Measurements from ENCODE around the gene TNNI2. TPM values are rescaled to one million over a fixed set of nuclear protein-coding genes. Genes with fewer than 3 reads are reported as not detected.

The TNNI2 gene
- total RNA-seq, 1 donor from 2014 or later = not detected

DNA sequence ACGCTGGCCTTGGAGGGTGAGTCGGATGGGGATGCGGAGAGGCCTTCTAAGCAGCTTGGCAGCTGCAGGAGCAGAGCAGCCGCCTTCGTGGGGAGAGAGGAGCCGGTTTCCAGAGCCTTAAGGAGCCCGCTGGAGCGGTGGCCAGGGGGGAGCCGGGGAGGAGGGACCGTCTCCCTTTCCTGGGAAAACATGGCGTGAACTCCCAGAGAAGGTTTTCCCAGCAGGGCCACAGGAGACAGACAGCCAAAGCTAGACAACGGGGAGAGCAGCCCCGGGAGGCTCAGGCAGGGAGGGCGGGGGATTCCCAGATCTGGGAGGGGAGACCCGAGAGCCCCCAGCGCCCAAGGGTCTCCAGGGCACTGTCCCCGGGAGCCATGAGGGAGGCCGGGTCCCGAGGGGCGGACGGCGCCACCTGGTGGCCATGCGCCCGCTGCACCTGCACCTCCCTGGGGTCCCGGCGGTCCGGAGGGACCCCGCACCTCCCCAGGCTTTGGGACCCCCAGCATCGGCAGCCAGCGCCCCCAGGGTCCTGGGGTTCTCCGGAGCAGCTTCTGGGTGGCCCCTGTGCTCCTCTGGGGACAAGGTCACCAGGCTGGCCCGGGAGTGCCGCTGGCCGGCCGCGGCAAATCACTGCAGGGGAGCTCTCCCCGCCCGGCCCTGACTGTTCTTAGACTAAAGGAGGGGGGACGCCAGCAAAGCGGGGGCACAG is 6.4 kb upstream of the TNNI2 start:
- Histone ChIP-seq H3K27ac (replicated peaks) (no peak overlapping the region), H3K4me3 (peak overlapping the region; percentile 53), H3K27me3 (ENCODE audit: low read depth) (peaks cover 30% of the 10 kb centered on the region), H3K9me3 (replicated peaks) (no peaks in the 10 kb centered on the region), H3K36me3 (no peaks in the 10 kb centered on the region), H3K4me1 (peaks cover 16% of the 10 kb centered on the region)
- TF ChIP-seq, protein P1, sequence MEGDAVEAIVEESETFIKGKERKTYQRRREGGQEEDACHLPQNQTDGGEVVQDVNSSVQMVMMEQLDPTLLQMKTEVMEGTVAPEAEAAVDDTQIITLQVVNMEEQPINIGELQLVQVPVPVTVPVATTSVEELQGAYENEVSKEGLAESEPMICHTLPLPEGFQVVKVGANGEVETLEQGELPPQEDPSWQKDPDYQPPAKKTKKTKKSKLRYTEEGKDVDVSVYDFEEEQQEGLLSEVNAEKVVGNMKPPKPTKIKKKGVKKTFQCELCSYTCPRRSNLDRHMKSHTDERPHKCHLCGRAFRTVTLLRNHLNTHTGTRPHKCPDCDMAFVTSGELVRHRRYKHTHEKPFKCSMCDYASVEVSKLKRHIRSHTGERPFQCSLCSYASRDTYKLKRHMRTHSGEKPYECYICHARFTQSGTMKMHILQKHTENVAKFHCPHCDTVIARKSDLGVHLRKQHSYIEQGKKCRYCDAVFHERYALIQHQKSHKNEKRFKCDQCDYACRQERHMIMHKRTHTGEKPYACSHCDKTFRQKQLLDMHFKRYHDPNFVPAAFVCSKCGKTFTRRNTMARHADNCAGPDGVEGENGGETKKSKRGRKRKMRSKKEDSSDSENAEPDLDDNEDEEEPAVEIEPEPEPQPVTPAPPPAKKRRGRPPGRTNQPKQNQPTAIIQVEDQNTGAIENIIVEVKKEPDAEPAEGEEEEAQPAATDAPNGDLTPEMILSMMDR (IDR thresholded peaks at IDR 0.05; ENCODE audit: borderline replicate concordance) = peak; percentile 99
- peak; percentile 56 for DNase-seq
- intact Hi-C loops (cut with micrococcal nuclease) = loop anchor here (2.0 kb wide), 1 partner anchor 138 kb away; no protein-coding TSS in a partner anchor

DNA sequence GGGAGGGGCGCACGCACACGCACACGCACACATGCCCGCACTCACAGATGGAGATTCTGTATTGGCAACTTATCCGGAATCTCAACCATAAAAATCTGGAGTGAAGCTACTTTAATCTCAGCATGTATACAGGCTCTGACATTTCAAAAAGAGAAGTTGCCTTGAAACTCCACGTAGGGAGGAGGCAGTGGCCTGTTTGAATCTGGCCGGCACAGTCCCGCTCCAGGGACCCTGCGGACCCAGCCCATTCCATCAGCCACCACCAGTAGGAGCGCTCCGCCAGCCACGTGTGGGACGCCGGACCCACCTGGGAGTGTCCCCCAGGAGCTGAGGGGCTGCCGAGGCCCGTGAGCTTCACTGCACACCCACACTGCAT is 5.9 kb upstream of the TNNI2 start:
- intact Hi-C loops (cut with micrococcal nuclease) = loop anchor here (2.0 kb wide), 1 partner anchor 138 kb away; no protein-coding TSS in a partner anchor
- H3K4me1 ChIP-seq = peaks cover 16% of the 10 kb centered on the region
- no peak overlapping the region for H3K27ac ChIP-seq (replicated peaks)
- DNase-seq = peak; percentile 9
- peaks cover 30% of the 10 kb centered on the region for H3K27me3 ChIP-seq (ENCODE audit: low read depth)
- peak overlapping the region; percentile 53 for H3K4me3 ChIP-seq
- no peaks in the 10 kb centered on the region for H3K36me3 ChIP-seq
- H3K9me3 ChIP-seq (replicated peaks) = no peaks in the 10 kb centered on the region
- TF ChIP-seq, protein P1 (IDR thresholded peaks at IDR 0.05; ENCODE audit: borderline replicate concordance) = no peak

DNA sequence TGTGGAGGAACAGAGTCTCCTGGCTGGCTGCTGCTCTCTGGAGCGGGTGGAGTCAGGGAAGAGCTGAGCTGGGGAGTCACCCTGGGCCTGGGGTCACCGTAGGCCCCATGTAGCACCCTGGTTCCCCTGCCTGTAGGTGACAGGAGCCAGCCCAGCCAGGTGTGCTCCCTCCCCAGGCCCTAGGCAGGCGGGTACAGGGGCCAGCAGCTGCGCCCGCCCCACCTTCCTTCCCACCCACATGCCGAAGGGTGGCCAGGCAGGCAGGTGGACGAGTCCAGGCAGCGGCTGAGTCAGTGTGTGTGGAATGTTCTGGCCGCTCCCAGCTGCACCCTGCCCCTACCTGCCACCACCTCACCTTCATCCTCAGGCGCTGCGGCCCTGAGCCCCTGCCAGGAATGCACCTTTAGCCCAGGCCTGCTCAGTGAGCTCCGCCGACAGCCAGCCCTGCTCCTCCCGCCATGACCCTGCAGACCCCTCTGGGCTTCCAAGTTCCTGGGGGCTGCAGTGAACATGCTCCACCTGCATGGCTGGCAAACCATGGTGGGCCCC is 4.6 kb upstream of the TNNI2 start:
- TF ChIP-seq, protein P1 (IDR thresholded peaks at IDR 0.05; ENCODE audit: borderline replicate concordance) = no peak
- no peaks in the 10 kb centered on the region for H3K36me3 ChIP-seq
- peaks cover 24% of the 10 kb centered on the region for H3K4me1 ChIP-seq
- intact Hi-C loops (cut with micrococcal nuclease) = no loop called here
- no peak overlapping the region for H3K27ac ChIP-seq (replicated peaks)
- no peak for DNase-seq
- H3K4me3 ChIP-seq = no peak overlapping the region
- peaks cover 25% of the 10 kb centered on the region for H3K27me3 ChIP-seq (ENCODE audit: low read depth)
- no peaks in the 10 kb centered on the region for H3K9me3 ChIP-seq (replicated peaks)

DNA sequence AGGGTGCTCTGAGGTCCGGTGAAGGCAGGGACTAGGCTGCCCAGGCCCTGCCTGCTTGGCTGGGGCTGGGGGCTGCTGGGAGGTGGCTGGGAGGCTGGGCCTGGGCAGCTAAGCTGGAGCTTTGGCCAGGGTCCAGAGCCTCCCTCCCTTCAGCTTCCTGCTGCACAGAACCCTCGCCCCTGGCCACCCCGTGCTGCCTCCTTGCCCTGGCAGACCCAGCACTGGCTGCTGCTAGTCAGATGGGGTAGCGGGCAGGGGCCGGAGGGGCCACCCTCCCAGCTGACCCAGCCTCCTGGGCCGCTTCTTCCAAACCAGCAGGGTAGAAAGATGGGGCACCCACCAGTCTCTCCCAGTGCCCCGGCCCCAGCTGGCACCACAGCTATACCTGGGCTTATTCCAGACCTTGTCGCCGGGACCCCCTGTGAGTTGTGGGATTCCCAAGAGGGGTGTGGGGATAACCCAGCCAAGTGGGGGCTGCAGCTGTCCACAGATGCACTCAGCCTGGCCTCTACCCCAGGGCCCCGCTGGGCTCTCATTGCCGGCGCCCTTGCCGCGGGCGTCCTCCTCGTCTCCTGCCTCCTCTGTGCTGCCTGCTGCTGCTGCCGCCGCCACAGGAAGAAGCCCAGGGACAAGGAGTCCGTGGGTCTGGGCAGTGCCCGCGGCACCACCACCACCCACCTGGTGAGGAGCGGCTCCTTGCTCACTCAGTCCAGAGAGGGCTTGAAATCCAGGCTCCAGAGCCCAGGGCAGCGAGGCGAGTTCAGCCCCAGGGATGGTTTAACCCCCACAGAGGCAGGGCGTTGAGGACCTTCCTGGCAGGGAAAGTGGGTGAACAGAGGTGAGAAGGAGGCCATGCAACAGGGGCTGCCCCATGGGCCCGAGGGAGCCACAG is 3.8 kb upstream of the TNNI2 start, which contains the start of gene SYT8:
SYT8 (plus strand) TSS at position 212 of the 892 bp plus-strand sequence; CDS start at position 328, 116 bp downstream.
- TF ChIP-seq, protein P1 (IDR thresholded peaks at IDR 0.05; ENCODE audit: borderline replicate concordance) = no peak
- no peak within 1 kb of the TSS for H3K4me3 ChIP-seq
- H3K27me3 ChIP-seq (ENCODE audit: low read depth) = peaks cover 22% of the 10 kb centered on the region
- no peak within 1 kb of the TSS for H3K27ac ChIP-seq (replicated peaks)
- no peak for DNase-seq
- peaks cover 32% of the 10 kb centered on the region for H3K4me1 ChIP-seq
- intact Hi-C loops (cut with micrococcal nuclease) = loop anchor here (5.0 kb wide), 1 partner anchor 317 kb away; no protein-coding TSS in a partner anchor
- no peaks in the 10 kb centered on the region for H3K9me3 ChIP-seq (replicated peaks)
- H3K36me3 ChIP-seq = no peaks in the 10 kb centered on the region

DNA sequence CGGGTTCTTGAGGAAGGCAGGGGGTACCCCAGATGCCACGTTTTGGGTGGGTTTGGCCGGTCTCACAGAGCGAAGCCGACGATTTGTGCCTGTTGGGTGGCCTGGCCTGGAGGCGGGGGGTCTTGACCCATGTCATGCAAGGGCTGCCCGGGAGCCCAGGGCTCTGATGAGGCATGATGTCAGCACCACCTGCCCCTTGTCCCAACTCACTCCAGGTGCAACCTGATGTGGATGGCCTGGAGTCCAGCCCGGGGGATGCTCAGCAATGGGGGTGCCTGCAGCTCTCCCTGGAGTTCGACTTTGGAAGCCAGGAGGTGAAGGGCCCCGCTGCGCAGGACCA is 3.1 kb upstream of the TNNI2 start:
- DNase-seq = no peak
- TF ChIP-seq, protein P1 (IDR thresholded peaks at IDR 0.05; ENCODE audit: borderline replicate concordance) = no peak
- Histone ChIP-seq H3K27me3 (ENCODE audit: low read depth) (peaks cover 16% of the 10 kb centered on the region), H3K4me1 (peaks cover 33% of the 10 kb centered on the region), H3K27ac (replicated peaks) (no peak overlapping the region), H3K4me3 (no peak overlapping the region), H3K36me3 (no peaks in the 10 kb centered on the region), H3K9me3 (replicated peaks) (no peaks in the 10 kb centered on the region)
- intact Hi-C loops (cut with micrococcal nuclease) = loop anchor here (5.0 kb wide), 1 partner anchor 317 kb away; no protein-coding TSS in a partner anchor
